Endothelial cell of umbilical vein (primary cell): ENCODE measurements around the gene FOLH1.
"Not testable (repeated sequence)": the region's sequence is repeated elsewhere in the genome, so short reads cannot be mapped to it uniquely, and the experiment has no call there.

Experiments used
- EZH2 ChIP-seq: IDR thresholded peaks from 2 replicates; pipeline ENCODE4 v1.6.1; 2012; ENCODE audit warnings: borderline replicate concordance, low read depth, mild to moderate bottlenecking, moderate library complexity, low read length, inconsistent platforms; ENCODE audit not compliant: severe bottlenecking
- GATA2 ChIP-seq: IDR thresholded peaks from 2 replicates; pipeline ENCODE4 v1.7.0; 2011; ENCODE audit warnings: low read depth, mild to moderate bottlenecking, moderate library complexity, mixed read lengths, low read length; ENCODE audit not compliant: insufficient read length, insufficient read depth
- POLR2A ChIP-seq: IDR thresholded peaks from 2 replicates; pipeline ENCODE4 v1.6.1; 2012; ENCODE audit warnings: low read depth, mild to moderate bottlenecking, control low read depth, low read length
- POLR2AphosphoS5 ChIP-seq: IDR thresholded peaks from 2 replicates; pipeline ENCODE4 v1.6.1; 2012; ENCODE audit warnings: low read depth, mild to moderate bottlenecking, control low read depth, low read length, moderate library complexity; ENCODE audit not compliant: insufficient read depth
- TF ChIP-seq, protein P1 (sequence below), 2 donors: IDR thresholded peaks; 1 replicate in 1 of 2; 2 replicates in 1 of 2; pipeline ENCODE4 v1.5.1; 2011; ENCODE audit warnings: low read length in 2 of 2, mild to moderate bottlenecking in 2 of 2, moderate library complexity in 2 of 2, control low read depth in 1 of 2, inconsistent platforms in 1 of 2, low read depth in 1 of 2; ENCODE audit not compliant: insufficient read depth in 1 of 2; ENCODE audit errors: extremely low read depth in 1 of 2
- TF ChIP-seq, protein P2 (sequence below): IDR thresholded peaks from 2 replicates; pipeline ENCODE4 v1.6.1; 2011; ENCODE audit not compliant: insufficient read depth, insufficient read length

DNA sequence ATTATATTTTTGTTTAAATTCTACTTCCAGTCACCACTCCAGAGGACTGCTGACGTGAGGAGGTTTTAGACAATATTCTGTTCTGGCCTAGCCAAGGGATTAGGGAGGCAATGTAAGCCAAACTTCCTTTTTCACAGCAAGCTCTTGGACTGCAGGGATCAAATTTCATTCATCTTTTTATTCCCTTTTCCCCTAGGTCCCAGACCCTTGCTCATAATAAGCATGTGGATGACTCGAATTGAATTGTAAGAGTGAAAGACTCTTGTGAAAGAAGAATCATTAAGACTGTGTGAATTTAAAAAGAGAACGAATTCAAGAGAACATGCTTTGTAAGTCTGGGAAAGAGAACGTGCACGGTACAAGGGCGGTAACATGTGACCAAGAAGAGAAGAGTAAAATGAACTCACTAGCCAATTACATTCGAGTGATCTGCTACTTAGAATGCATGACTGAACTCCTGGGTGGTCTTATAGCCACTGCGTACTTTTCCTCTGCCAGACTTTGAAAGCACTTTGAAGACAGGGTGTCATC is 16.9 kb upstream of the FOLH1 start:
- not testable (repeated sequence) for TF ChIP-seq POLR2AphosphoS5, EZH2, POLR2A, GATA2
- TF ChIP-seq, protein P1, sequence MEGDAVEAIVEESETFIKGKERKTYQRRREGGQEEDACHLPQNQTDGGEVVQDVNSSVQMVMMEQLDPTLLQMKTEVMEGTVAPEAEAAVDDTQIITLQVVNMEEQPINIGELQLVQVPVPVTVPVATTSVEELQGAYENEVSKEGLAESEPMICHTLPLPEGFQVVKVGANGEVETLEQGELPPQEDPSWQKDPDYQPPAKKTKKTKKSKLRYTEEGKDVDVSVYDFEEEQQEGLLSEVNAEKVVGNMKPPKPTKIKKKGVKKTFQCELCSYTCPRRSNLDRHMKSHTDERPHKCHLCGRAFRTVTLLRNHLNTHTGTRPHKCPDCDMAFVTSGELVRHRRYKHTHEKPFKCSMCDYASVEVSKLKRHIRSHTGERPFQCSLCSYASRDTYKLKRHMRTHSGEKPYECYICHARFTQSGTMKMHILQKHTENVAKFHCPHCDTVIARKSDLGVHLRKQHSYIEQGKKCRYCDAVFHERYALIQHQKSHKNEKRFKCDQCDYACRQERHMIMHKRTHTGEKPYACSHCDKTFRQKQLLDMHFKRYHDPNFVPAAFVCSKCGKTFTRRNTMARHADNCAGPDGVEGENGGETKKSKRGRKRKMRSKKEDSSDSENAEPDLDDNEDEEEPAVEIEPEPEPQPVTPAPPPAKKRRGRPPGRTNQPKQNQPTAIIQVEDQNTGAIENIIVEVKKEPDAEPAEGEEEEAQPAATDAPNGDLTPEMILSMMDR (IDR thresholded peaks at IDR 0.05; ENCODE audit: extremely low read depth in 1 of 2, insufficient read depth in 1 of 2, low read depth in 1 of 2, low read length in 2 of 2) = not testable (repeated sequence)
- TF ChIP-seq, protein P2, sequence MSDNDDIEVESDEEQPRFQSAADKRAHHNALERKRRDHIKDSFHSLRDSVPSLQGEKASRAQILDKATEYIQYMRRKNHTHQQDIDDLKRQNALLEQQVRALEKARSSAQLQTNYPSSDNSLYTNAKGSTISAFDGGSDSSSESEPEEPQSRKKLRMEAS = not testable (repeated sequence)
